Mucosa of descending colon (tissue), 3 donors: Measurements from ENCODE around the gene MICAL1. TPM values are rescaled to one million over a fixed set of nuclear protein-coding genes. Genes with fewer than 3 reads are reported as not detected.

Source experiments
- ATAC-seq: fragments of 200-7000 bp; cut with Tn5 transposase; one replicate; pipeline ENCODE4 v1.9.1; 2020; ENCODE audit warnings: mild to moderate bottlenecking, moderate library complexity
- DNase-seq, 3 donors: peaks; one replicate each; pipeline ENCODE4 v3.0.0-alpha.2; 2020
- H3K36me3 ChIP-seq: fragments of 200-600 bp; one replicate; pipeline ENCODE4 v1.8.0; 2021; ENCODE audit warnings: low read depth, mild to moderate bottlenecking
- H3K4me1 ChIP-seq: fragments of 200-600 bp; one replicate; pipeline ENCODE4 v1.8.0; 2021; ENCODE audit warnings: low read depth, mild to moderate bottlenecking
- H3K4me3 ChIP-seq: fragments of 200-600 bp; one replicate; pipeline ENCODE4 v1.8.0; 2021; ENCODE audit warnings: mild to moderate bottlenecking
- H3K9me3 ChIP-seq: fragments of 200-600 bp; one replicate; pipeline ENCODE4 v1.8.0; 2021; ENCODE audit warnings: mild to moderate bottlenecking
- CTCF ChIP-seq: fragments of 200-600 bp; IDR thresholded peaks from one replicate; pipeline ENCODE4 v1.8.0; 2022; ENCODE audit warnings: antibody characterized with exemption, mild to moderate bottlenecking
- intact Hi-C, 2 donors: fragments of 100-400 bp; cut with DNase I in 1 of 2; cut with micrococcal nuclease in 1 of 2; formaldehyde crosslinking; loops; one replicate each; pipeline versions ENCODE4 v1.11.0 to v1.11.1; 2022; cut with DNase I, micrococcal nuclease
- total RNA-seq, 3 donors: library from RNA; stranded (reverse); fragmentation: NEBNext Ultra II Directional in 2 of 3; extraction: Animal tissue kit (Norgen Biotek cat#: 25700) in 2 of 3; gene quantifications; one replicate each; pipeline versions ENCODE4 v1.2.1 to v1.2.4, GENCODE V29; 2021 to 2023
- donor health status: DM: no; HTN: no; CAD: no; lungs with moderate emphysema.
- donor health status: DM: no; HTN: no; CAD: no.
- donor health status: DM: no; HTN: yes; CAD: no.

The MICAL1 gene
- total RNA-seq, 3 donors from 2014 or later: 43.1 to 72.9 (median 57.8) TPM

GRCh38 chr6:109406196-109406595 lies 49.4 kb downstream of the MICAL1 start:
- no peak for DNase-seq
- Histone ChIP-seq H3K9me3 (no peaks in the 10 kb centered on the region), H3K4me3 (no peak overlapping the region), H3K4me1 (no peaks in the 10 kb centered on the region), H3K36me3 (no peaks in the 10 kb centered on the region)
- ATAC-seq: no peak
- intact Hi-C loops: no loop called here
- TF ChIP-seq CTCF: no peak

GRCh38 chr6:109397020-109397419 lies 58.6 kb downstream of the MICAL1 start:
- ATAC-seq: peak; percentile 66
- TF ChIP-seq CTCF: no peak
- no peak overlapping the region for H3K4me3 ChIP-seq
- no peaks in the 10 kb centered on the region for H3K4me1 ChIP-seq
- intact Hi-C loops: no loop called here
- no peaks in the 10 kb centered on the region for H3K9me3 ChIP-seq
- H3K36me3 ChIP-seq: no peaks in the 10 kb centered on the region
- peak in 1 of 3 donors; percentile 47 for DNase-seq

DNA sequence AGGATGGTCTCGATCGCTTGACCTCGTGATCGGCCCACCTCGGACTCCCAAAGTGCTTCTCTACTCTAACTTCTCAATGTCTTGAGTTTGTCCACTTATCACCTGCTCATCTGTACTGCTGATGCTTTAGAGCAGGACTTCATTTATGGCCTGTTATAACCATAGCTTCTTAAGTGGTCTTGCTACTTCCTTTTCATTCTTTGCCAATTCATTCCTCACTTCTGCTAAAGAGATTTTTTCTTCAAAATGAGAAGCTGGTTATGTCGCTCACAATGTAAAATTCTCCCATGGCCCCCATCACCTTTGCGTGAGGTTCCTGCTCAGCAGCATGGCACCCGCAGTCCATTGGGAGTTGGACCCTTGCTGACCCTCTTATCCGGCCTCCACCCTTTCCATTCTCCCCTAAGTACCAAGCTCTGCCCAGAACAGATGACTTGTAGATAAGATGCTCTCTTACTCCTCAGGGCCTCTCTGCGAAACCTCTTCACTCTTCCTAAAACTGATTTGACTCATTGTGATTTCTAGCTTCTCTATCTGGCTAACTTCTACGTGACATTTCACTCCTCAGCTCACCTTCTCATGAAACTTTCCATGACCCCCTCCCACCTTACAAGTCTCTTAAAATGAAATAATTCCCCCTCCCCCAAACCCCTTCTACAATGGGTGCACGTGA lies 59.4 kb downstream of the MICAL1 start:
- intact Hi-C loops: no loop called here
- no peak for ATAC-seq
- Histone ChIP-seq H3K9me3 (no peaks in the 10 kb centered on the region), H3K4me3 (no peak overlapping the region), H3K4me1 (no peaks in the 10 kb centered on the region), H3K36me3 (no peaks in the 10 kb centered on the region)
- TF ChIP-seq CTCF: no peak
- no peak for DNase-seq

Other genes starting within 250 kb of the MICAL1 start
- gene CD164, start 73.3 kb downstream of the MICAL1 start, total RNA-seq: 100 to 1,000 TPM; 337 to 845 (median 513) TPM
- 1 to 10 TPM in 2 of 3 donors, under 1 TPM in 1; 0.67 to 5.5 (median 2.9) TPM for gene PPIL6, start 15.1 kb downstream of the MICAL1 start, total RNA-seq
- gene SMPD2, start 15.0 kb downstream of the MICAL1 start, total RNA-seq: 10 to 100 TPM; 13.4 to 24.8 (median 22.7) TPM
- gene ZBTB24, start 27.4 kb upstream of the MICAL1 start, total RNA-seq: 1 to 10 TPM; 6.5 to 7.7 (median 6.9) TPM
- gene AK9, start 235.4 kb upstream of the MICAL1 start, total RNA-seq: 10 to 100 TPM in 2 of 3 donors, 1 to 10 TPM in 1; 7.2 to 15.0 (median 10.9) TPM
- 10 to 100 TPM; 14.9 to 18.6 (median 15.9) TPM for gene FIG4, start 235.5 kb upstream of the MICAL1 start, total RNA-seq